Bronchial epithelial cell (primary cell): ENCODE data around the gene APLF. TPM values are rescaled to one million over a fixed set of nuclear protein-coding genes. Genes with fewer than 3 reads are reported as not detected.
A peak's percentile ranks its signal among the peaks of the same experiment; 100 is the strongest.

Experiments
- DNase-seq: peaks from one replicate; pipeline ENCODE4 v3.0.0-alpha.2; 2010; ENCODE audit warnings: low read depth
- FAIRE-seq: peaks from 2 replicates; lab custom pipeline; 2011; peaks lifted over from hg19 to GRCh38; lab: Jason Lieb, UNC
- H3K27me3 ChIP-seq: 2 replicates; pipeline ENCODE4 v1.5.1; 2011; ENCODE audit warnings: low read length; ENCODE audit not compliant: control insufficient read depth, insufficient read depth
- H3K36me3 ChIP-seq: 2 replicates; pipeline ENCODE4 v1.5.1; 2011; ENCODE audit warnings: low read length; ENCODE audit not compliant: control insufficient read depth, insufficient read depth
- H3K4me3 ChIP-seq: 2 replicates; pipeline ENCODE4 v1.5.1; 2011; ENCODE audit warnings: mild to moderate bottlenecking, low read depth, low read length, control low read depth
- total RNA-seq: library from RNA; depleted of rRNA; stranded (reverse); fragments of >200 nt; gene quantifications from 2 replicates; pipeline ENCODE4 v1.2.1, GENCODE V29; 2014
- TF ChIP-seq, protein P1 (sequence below): IDR thresholded peaks from 2 replicates; pipeline ENCODE4 v1.5.1; 2011; ENCODE audit warnings: mild to moderate bottlenecking, moderate library complexity, low read length, control low read depth, inconsistent platforms; ENCODE audit not compliant: insufficient read depth, severe bottlenecking

APLF gene
- total RNA-seq, 1 donor from 2014 or later: 4.2 TPM

DNA sequence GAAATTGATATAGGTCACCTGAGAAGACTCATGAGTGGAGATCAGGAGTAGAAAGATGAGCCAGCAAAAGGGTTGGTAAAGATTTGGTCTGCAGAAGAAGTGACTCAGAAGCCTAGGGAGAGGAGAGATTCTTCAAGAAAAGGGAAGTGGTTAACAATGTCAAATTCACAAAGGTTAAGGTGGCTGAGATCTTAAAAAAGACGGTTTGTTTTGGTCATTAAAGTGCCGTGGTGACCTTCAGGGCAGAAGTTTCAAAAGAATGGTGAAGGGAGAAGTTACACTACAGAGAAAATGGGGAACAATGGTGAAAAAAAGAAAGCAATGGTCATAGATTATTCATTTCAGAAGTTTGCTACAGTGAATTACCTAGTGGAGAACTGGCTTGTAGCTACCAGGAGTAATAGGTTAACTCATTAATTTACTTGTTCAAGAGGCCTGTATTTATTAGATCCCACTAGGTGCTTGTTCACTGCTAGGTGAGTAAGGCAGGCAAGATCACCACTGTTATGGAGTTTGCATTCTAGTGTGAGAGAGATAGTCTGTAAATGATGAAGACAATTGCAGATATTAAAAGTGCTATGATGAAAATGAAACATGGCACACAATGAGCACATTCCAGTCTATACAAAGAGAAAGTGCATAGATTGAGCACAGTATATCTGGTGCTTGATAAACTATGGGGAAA is 43.3 kb upstream of the APLF start:
- FAIRE-seq: no peak
- H3K36me3 ChIP-seq: no peaks in the 10 kb centered on the region
- H3K4me3 ChIP-seq: no peak overlapping the region
- DNase-seq: peak; percentile 15
- no peaks in the 10 kb centered on the region for H3K27me3 ChIP-seq
- TF ChIP-seq, protein P1, sequence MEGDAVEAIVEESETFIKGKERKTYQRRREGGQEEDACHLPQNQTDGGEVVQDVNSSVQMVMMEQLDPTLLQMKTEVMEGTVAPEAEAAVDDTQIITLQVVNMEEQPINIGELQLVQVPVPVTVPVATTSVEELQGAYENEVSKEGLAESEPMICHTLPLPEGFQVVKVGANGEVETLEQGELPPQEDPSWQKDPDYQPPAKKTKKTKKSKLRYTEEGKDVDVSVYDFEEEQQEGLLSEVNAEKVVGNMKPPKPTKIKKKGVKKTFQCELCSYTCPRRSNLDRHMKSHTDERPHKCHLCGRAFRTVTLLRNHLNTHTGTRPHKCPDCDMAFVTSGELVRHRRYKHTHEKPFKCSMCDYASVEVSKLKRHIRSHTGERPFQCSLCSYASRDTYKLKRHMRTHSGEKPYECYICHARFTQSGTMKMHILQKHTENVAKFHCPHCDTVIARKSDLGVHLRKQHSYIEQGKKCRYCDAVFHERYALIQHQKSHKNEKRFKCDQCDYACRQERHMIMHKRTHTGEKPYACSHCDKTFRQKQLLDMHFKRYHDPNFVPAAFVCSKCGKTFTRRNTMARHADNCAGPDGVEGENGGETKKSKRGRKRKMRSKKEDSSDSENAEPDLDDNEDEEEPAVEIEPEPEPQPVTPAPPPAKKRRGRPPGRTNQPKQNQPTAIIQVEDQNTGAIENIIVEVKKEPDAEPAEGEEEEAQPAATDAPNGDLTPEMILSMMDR: no peak

DNA sequence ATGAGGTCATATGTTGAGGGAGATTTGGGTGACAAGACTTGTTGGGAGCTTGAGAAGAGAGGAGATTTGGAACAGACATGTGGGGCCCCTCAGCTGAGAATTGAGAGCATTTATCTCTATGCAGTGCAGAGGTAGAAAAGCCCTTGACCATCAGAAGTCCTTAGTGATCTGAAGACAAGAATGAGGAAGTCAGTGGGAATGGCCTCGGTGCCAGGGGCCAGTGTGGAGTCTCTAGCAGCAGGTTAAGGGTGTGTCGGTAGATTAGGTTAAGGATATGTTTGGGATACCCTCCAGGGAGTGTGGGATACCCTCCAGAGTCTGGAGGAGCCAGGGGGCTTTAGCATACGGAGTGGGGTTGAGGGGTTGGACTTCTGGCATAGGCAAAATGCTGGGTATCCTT is 41.9 kb upstream of the APLF start:
- Histone ChIP-seq H3K36me3 (no peaks in the 10 kb centered on the region), H3K4me3 (no peak overlapping the region), H3K27me3 (no peaks in the 10 kb centered on the region)
- FAIRE-seq (no peak), DNase-seq (no peak)
- TF ChIP-seq, protein P1: no peak

DNA sequence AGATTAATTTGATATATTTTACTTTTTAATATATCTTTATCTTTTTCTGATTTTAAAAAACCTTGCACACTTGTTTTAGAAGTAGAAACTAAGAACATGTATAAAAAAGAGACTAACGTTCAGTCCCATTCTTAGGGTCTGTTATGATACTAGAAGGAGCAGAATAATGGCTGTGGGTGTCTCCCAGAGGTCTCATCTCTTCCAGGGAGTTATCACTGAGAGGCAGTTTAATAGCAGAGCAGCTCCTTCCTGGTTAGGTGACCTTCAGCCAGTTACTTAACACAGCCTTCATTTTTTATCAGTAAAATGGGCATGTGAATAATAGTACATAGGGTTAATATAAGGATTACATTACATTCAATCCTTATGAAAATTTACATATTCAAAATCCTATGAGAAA is 40.9 kb upstream of the APLF start:
- FAIRE-seq (no peak), DNase-seq (no peak)
- Histone ChIP-seq H3K27me3 (no peaks in the 10 kb centered on the region), H3K4me3 (no peak overlapping the region), H3K36me3 (no peaks in the 10 kb centered on the region)
- TF ChIP-seq, protein P1: no peak

DNA sequence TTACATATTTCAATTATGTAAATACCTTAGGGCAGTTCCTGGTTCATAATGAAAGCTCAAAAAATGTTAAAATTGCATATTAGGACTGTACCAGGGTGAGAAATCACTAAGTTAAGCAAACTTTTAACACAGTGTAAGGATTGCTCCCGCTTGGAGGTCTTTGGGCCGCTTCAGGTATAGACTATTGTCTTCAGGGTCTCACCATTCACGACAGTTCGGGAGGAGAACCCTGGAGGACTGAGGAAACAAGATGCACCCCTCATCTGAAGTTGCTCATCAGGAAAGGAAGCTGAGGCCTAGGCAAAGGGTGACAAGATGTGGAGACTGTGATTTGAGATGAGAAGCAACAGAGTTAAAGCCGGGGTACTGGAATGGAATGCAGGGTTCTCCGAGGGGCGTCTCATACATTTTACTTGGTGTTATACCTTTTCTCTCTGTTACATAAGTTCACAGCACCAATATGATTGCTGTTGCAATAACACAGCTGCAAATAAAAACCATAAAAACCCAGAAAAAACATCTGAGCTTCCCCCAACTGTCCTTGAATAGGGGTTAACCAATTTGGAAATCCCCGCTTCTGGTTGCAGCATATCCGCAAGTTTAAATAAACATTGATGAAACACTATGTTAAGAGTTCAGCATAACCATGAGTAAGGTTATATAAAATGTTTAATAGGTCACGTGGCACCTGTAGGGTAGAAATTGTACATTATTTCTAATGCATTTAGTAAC is 40.4 kb upstream of the APLF start:
- TF ChIP-seq, protein P1: no peak
- H3K36me3 ChIP-seq: no peaks in the 10 kb centered on the region
- peak; percentile 71 for DNase-seq
- no peak overlapping the region for H3K4me3 ChIP-seq
- no peaks in the 10 kb centered on the region for H3K27me3 ChIP-seq
- no peak for FAIRE-seq

DNA sequence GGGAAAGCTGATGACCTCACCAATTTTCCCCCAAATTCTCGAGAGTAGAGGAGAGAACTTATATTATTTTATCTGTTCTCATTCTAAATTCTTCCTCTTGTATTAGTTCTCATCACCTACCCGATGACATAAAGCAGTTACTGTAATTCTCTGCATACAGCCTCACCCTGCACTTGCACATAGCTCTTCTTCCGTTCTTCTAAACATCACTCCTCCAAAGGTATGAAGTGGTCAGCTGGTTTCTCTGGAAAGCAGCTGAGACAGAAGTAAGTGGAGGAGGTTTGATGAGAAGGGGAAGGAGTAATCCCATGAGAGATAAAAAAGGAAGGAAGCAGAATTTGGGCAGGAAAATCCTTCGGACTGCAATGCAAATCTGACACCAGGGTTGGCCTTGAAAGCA is 39.3 kb upstream of the APLF start:
- no peaks in the 10 kb centered on the region for H3K27me3 ChIP-seq
- no peaks in the 10 kb centered on the region for H3K36me3 ChIP-seq
- H3K4me3 ChIP-seq: no peak overlapping the region
- no peak for DNase-seq
- TF ChIP-seq, protein P1: no peak
- FAIRE-seq: no peak
